ENCODE measurements around the gene MBNL2. TPM values are rescaled to one million over a fixed set of nuclear protein-coding genes. Genes with fewer than 3 reads are reported as not detected.

MBNL2 gene
- total RNA-seq, 1 experiment from 2014 or later = 0.17 TPM

DNA sequence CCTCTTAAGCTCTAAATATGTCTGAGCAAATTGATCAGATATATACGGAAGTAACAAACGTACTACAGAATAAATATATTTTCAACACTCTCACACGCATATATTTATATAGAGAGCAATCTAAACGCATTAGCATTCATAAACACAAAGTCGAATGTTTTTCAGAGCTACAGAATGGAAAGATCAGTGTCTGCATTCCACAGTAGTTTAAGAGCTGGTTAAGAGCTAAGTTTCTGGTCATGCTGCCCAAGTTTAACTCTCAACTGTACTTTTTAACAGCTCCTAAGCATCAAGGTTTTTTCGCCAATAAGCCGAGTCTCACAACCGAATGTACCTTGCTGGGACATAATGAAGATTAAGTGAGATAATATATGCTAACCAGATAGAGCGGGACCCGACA lies 175.1 kb downstream of the MBNL2 start:
- Histone ChIP-seq H3K9me3 (ENCODE audit: control insufficient read depth, low read depth, low read length) (no peaks in the 10 kb centered on the region), H3K27me3 (ENCODE audit: insufficient read depth, low read length) (no peaks in the 10 kb centered on the region), H3K14ac (ENCODE audit: insufficient read depth, low read length) (no peak overlapping the region), H3K4me1 (ENCODE audit: insufficient read depth, low read length) (no peaks in the 10 kb centered on the region), H3K79me2 (ENCODE audit: insufficient read depth, low read length) (no peaks in the 10 kb centered on the region), H2BK12ac (ENCODE audit: insufficient read length, low read depth, low read length) (no peak overlapping the region), H2BK120ac (ENCODE audit: low read depth, low read length, poor library complexity, severe bottlenecking) (no peak overlapping the region), H3K4ac (ENCODE audit: low read depth, low read length) (no peak overlapping the region), H3T11ph (ENCODE audit: low read length) (no peak overlapping the region), H2BK5ac (ENCODE audit: insufficient read length, low read length) (no peak overlapping the region), H2BK20ac (ENCODE audit: low read depth, low read length, poor library complexity, severe bottlenecking) (no peak overlapping the region), H4K20me1 (ENCODE audit: control insufficient read depth, insufficient read depth, insufficient read length) (no peaks in the 10 kb centered on the region), H3K23ac (ENCODE audit: insufficient read length, low read depth, low read length) (no peak overlapping the region), H2AK5ac (ENCODE audit: insufficient read length, low read length) (no peak overlapping the region), H4K91ac (ENCODE audit: insufficient read length, low read depth, low read length) (no peak overlapping the region), H3K18ac (ENCODE audit: insufficient read length, low read depth, low read length) (no peak overlapping the region), H4K8ac (replicated peaks; ENCODE audit: insufficient read length, low read depth, low read length) (no peak overlapping the region), H3K27ac (ENCODE audit: insufficient read length, low read depth, low read length) (no peak overlapping the region), H3K79me1 (ENCODE audit: insufficient read depth, low read depth, low read length, poor library complexity, severe bottlenecking) (no peaks in the 10 kb centered on the region), H2AFZ (ENCODE audit: low read length) (no peak overlapping the region), H3K23me2 (ENCODE audit: insufficient read length, low read depth, low read length, poor library complexity, severe bottlenecking) (no peaks in the 10 kb centered on the region), H3K9ac (ENCODE audit: extremely low read depth, insufficient read length, low read length) (no peak overlapping the region), H4K5ac (ENCODE audit: insufficient read length, low read depth, low read length) (no peak overlapping the region), H2BK15ac (ENCODE audit: low read depth, low read length) (no peak overlapping the region), H3K56ac (ENCODE audit: insufficient read length, low read depth, low read length) (no peak overlapping the region), H3K4me2 (ENCODE audit: insufficient read depth, insufficient read length, low read length) (no peak overlapping the region)
- WGBS (ENCODE audit: extremely low coverage, insufficient read length, low lambda C conversion rate) = no CpG with 5 or more reads among the region's 10 CpGs
- Mint-ChIP-seq H3K27ac (no peak overlapping the region), H3K9me3 (no peaks in the 10 kb centered on the region; a peak in 2 of 5 replicates), H3K36me3 (ENCODE audit: insufficient read depth in 1 of 3, low read depth in 3 of 3) (no peaks in the 10 kb centered on the region), H3K4me3 (no peak overlapping the region), H3K4me1 (no peaks in the 10 kb centered on the region), H3K27me3 (ENCODE audit: low read depth) (peaks cover 6% of the 10 kb centered on the region)
- no peak for DNase-seq
- TF ChIP-seq, protein P1, sequence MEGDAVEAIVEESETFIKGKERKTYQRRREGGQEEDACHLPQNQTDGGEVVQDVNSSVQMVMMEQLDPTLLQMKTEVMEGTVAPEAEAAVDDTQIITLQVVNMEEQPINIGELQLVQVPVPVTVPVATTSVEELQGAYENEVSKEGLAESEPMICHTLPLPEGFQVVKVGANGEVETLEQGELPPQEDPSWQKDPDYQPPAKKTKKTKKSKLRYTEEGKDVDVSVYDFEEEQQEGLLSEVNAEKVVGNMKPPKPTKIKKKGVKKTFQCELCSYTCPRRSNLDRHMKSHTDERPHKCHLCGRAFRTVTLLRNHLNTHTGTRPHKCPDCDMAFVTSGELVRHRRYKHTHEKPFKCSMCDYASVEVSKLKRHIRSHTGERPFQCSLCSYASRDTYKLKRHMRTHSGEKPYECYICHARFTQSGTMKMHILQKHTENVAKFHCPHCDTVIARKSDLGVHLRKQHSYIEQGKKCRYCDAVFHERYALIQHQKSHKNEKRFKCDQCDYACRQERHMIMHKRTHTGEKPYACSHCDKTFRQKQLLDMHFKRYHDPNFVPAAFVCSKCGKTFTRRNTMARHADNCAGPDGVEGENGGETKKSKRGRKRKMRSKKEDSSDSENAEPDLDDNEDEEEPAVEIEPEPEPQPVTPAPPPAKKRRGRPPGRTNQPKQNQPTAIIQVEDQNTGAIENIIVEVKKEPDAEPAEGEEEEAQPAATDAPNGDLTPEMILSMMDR (conservative IDR thresholded peaks at IDR 0.05) = no peak

Data from H9 (cell line).